Panc1 (cell line): ENCODE results near the gene ACSS1. TPM values are rescaled to one million over a fixed set of nuclear protein-coding genes. Genes with fewer than 3 reads are reported as not detected.

Experiments
- ATAC-seq: fragments of 200-7000 bp; cut with Tn5 transposase; 2 replicates; pipeline ENCODE4 v1.9.1; 2020; ENCODE audit warnings: mild to moderate bottlenecking, moderate library complexity
- BruUV-seq: library from RNA; stranded (reverse); fragments of 400-500 nt; replicated peaks from 2 replicates; lab custom pipeline; 2021; lab: Mats Ljungman, UMichigan
- CTCF ChIA-PET: fragments of 300-600 bp; sonication (Branson Sonifier 250); formaldehyde crosslinking; loops from one replicate; lab custom pipeline; 2022; ENCODE audit warnings: antibody characterized with exemption; lab: Charles Lee
- POLR2A ChIA-PET: fragments of 300-600 bp; sonication (Branson Sonifier 250); formaldehyde crosslinking; loops from one replicate; lab custom pipeline; 2022; ENCODE audit warnings: antibody characterized with exemption; lab: Charles Lee
- DNase-seq: peaks from one replicate; pipeline ENCODE4 v3.0.0-alpha.2; 2010; ENCODE audit warnings: low read depth, low spot score
- H3K27ac ChIP-seq: 2 replicates; pipeline ENCODE4 v1.5.1; 2011; ENCODE audit warnings: mild to moderate bottlenecking, low read length, inconsistent platforms
- H3K27me3 ChIP-seq: fragments of 200-500 bp; sonication (Bioruptor generic); 2 replicates; pipeline ENCODE4 v1.6.0; 2014; ENCODE audit warnings: low read length, inconsistent platforms; ENCODE audit not compliant: control insufficient read depth, insufficient read depth
- H3K36me3 ChIP-seq: fragments of 200-500 bp; sonication (Bioruptor generic); 2 replicates; pipeline ENCODE4 v1.5.1; 2014; ENCODE audit warnings: inconsistent platforms, mild to moderate bottlenecking, low read length, moderate library complexity; ENCODE audit not compliant: control insufficient read depth, insufficient read depth
- H3K4me1 ChIP-seq: 2 replicates; pipeline ENCODE4 v1.5.1; 2011; ENCODE audit warnings: inconsistent platforms, mild to moderate bottlenecking, low read length, moderate library complexity; ENCODE audit not compliant: control insufficient read depth, insufficient read depth
- H3K4me3 ChIP-seq, 2 experiments: 2 replicates each; pipeline ENCODE4 v1.5.1; 2011 to 2012; ENCODE audit warnings: low read depth in 2 of 2, low read length in 2 of 2, mild to moderate bottlenecking in 2 of 2, inconsistent platforms in 1 of 2, moderate library complexity in 1 of 2
- H3K9me3 ChIP-seq: fragments of 200-500 bp; sonication (Bioruptor generic); 2 replicates; pipeline ENCODE4 v1.5.1; 2014; ENCODE audit warnings: low read depth, mild to moderate bottlenecking, inconsistent platforms, low read length, moderate library complexity; ENCODE audit not compliant: control insufficient read depth, insufficient read depth
- POLR2AphosphoS5 ChIP-seq: IDR thresholded peaks from 2 replicates; pipeline ENCODE4 v1.6.1; 2012; ENCODE audit warnings: mild to moderate bottlenecking, low read depth, low read length, moderate library complexity
- SIN3A ChIP-seq: IDR thresholded peaks from 2 replicates; pipeline ENCODE4 v1.6.1; 2012; ENCODE audit warnings: low read depth, mild to moderate bottlenecking, low read length, moderate library complexity, borderline replicate concordance; ENCODE audit not compliant: insufficient read depth
- TCF7L2 ChIP-seq: IDR thresholded peaks from 2 replicates; pipeline ENCODE4 v1.6.1; 2011; ENCODE audit warnings: mild to moderate bottlenecking, low read depth, low read length, inconsistent platforms
- in situ Hi-C: cut with HindIII; loops from 2 replicates; pipeline ENCODE4 v1.10.0; 2016; ENCODE audit warnings: low sequenced_read_pairs, low pct_unique_long_range_greater_than_20kb
- intact Hi-C: fragments of 100-400 bp; cut with micrococcal nuclease; formaldehyde crosslinking; loops from one replicate; pipeline ENCODE4 v1.10.0; 2022; ENCODE audit not compliant: unreplicated experiment
- total RNA-seq: library from RNA; stranded (reverse); gene quantifications from one replicate; pipeline ENCODE4 v1.2.1, GENCODE V29; 2021; ENCODE audit not compliant: unreplicated experiment
- TF ChIP-seq, protein P1 (sequence below), 2 experiments: IDR thresholded peaks; 2 replicates each; pipeline ENCODE4 v1.6.1; 2011 to 2012; ENCODE audit warnings: low read depth in 2 of 2, control low read depth in 1 of 2, low read length in 1 of 2, mild to moderate bottlenecking in 1 of 2, moderate library complexity in 1 of 2; ENCODE audit not compliant: insufficient read depth in 1 of 2
- TF ChIP-seq, protein P2 (sequence below): fragments of 450-650 bp; IDR thresholded peaks from 2 replicates; pipeline ENCODE4 v1.5.1; 2017; ENCODE audit warnings: mild to moderate bottlenecking

ACSS1 gene
- total RNA-seq, 1 experiment from 2014 or later = 32.2 TPM

DNA sequence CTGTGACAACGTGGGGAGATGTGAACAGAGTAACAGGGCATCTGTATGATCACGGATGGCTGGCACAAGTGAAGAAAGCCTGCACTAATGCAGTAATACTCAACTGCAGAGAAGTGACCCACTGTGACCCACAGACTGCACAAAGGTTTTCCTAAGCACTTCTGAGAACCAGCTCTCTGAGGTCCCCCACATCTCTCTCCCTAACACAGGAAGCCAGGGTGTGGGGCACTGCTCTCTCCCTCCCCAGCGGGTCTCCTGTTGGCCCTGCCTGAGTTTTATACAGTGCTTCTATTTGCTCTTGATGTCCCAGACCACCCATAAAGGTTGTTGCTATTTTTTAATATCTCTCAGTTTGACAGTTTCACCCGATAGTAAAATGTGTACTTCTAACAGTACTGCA, 76.7 kb downstream of the ACSS1 start:
- Histone ChIP-seq H3K27me3 (no peaks in the 10 kb centered on the region), H3K9me3 (peaks cover 15% of the 10 kb centered on the region; the same call in 1 of the 2 replicates), H3K27ac (no peak overlapping the region), H3K4me3 (no peak overlapping the region), H3K36me3 (peaks cover 4% of the 10 kb centered on the region), H3K4me1 (no peaks in the 10 kb centered on the region)
- no TSS peak for BruUV-seq
- TF ChIP-seq TCF7L2 = no peak
- TF ChIP-seq, protein P1, sequence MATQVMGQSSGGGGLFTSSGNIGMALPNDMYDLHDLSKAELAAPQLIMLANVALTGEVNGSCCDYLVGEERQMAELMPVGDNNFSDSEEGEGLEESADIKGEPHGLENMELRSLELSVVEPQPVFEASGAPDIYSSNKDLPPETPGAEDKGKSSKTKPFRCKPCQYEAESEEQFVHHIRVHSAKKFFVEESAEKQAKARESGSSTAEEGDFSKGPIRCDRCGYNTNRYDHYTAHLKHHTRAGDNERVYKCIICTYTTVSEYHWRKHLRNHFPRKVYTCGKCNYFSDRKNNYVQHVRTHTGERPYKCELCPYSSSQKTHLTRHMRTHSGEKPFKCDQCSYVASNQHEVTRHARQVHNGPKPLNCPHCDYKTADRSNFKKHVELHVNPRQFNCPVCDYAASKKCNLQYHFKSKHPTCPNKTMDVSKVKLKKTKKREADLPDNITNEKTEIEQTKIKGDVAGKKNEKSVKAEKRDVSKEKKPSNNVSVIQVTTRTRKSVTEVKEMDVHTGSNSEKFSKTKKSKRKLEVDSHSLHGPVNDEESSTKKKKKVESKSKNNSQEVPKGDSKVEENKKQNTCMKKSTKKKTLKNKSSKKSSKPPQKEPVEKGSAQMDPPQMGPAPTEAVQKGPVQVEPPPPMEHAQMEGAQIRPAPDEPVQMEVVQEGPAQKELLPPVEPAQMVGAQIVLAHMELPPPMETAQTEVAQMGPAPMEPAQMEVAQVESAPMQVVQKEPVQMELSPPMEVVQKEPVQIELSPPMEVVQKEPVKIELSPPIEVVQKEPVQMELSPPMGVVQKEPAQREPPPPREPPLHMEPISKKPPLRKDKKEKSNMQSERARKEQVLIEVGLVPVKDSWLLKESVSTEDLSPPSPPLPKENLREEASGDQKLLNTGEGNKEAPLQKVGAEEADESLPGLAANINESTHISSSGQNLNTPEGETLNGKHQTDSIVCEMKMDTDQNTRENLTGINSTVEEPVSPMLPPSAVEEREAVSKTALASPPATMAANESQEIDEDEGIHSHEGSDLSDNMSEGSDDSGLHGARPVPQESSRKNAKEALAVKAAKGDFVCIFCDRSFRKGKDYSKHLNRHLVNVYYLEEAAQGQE (IDR thresholded peaks at IDR 0.05; ENCODE audit: insufficient read depth in 1 of 2, low read depth in 2 of 2, low read length in 1 of 2) = no peak
- no peak for TF ChIP-seq POLR2AphosphoS5
- TF ChIP-seq, protein P2, sequence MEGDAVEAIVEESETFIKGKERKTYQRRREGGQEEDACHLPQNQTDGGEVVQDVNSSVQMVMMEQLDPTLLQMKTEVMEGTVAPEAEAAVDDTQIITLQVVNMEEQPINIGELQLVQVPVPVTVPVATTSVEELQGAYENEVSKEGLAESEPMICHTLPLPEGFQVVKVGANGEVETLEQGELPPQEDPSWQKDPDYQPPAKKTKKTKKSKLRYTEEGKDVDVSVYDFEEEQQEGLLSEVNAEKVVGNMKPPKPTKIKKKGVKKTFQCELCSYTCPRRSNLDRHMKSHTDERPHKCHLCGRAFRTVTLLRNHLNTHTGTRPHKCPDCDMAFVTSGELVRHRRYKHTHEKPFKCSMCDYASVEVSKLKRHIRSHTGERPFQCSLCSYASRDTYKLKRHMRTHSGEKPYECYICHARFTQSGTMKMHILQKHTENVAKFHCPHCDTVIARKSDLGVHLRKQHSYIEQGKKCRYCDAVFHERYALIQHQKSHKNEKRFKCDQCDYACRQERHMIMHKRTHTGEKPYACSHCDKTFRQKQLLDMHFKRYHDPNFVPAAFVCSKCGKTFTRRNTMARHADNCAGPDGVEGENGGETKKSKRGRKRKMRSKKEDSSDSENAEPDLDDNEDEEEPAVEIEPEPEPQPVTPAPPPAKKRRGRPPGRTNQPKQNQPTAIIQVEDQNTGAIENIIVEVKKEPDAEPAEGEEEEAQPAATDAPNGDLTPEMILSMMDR = no peak
- no peak for TF ChIP-seq SIN3A
- ATAC-seq = no peak
- POLR2A ChIA-PET = no interaction called here
- CTCF ChIA-PET = no interaction called here
- in situ Hi-C loops = no loop called here
- DNase-seq = no peak
- intact Hi-C loops = no loop called here

DNA sequence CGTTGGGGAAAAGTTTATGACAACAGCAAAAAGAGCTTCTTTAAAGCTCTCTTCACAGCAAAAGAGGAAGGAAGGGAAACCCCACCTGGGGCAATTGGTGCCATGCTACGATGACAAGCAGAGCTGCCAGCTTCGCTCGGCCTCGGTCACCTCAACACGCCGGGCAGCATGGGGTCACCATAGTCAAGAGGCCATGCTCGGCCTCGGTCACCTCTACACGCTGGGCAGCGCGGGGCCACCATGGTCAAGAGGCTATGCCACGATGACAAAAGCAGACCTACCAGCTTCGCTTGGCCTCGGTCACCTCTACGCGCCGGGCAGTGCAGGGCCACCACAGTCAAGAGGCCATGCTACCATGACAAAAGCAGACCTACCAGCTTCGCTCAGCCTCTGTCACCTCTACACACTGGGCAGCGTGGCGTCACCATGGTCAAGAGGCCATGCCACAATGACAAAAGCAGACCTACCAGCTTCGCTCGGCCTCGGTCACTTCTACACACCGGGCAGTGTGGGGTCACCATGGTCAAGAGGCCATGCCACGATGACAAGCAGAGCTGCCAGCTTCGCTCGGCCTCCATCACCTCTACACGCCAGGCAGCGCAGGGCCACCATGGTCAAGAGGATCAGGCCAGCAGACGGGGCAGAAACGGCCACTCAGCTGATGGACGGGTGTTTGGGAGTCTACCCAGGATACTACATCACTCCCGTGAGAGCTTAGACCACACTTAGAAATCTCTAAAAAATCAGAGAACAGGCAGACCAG, 77.5 kb downstream of the ACSS1 start:
- POLR2A ChIA-PET = no interaction called here
- Histone ChIP-seq H3K27me3 (no peaks in the 10 kb centered on the region), H3K27ac (no peak overlapping the region), H3K36me3 (peaks cover 4% of the 10 kb centered on the region), H3K4me1 (no peaks in the 10 kb centered on the region), H3K4me3 (no peak overlapping the region), H3K9me3 (peaks cover 18% of the 10 kb centered on the region; the same call in 1 of the 2 replicates)
- intact Hi-C loops (no loop called here), in situ Hi-C loops (no loop called here)
- DNase-seq (no peak), ATAC-seq (no peak)
- BruUV-seq = no TSS peak
- CTCF ChIA-PET = no interaction called here
- no peak for TF ChIP-seq SIN3A
- TF ChIP-seq, protein P2 = no peak
- no peak for TF ChIP-seq POLR2AphosphoS5
- TF ChIP-seq, protein P1 (IDR thresholded peaks at IDR 0.05; ENCODE audit: insufficient read depth in 1 of 2, low read depth in 2 of 2, low read length in 1 of 2) = no peak
- no peak for TF ChIP-seq TCF7L2
